CD14-positive monocyte (primary cell): ENCODE measurements around the gene LIPA. TPM values are rescaled to one million over a fixed set of nuclear protein-coding genes. Genes with fewer than 3 reads are reported as not detected.

Experiments
- DNase-seq, 3 donors: peaks; one replicate each; pipeline ENCODE4 v3.0.0-alpha.2; 2011 to 2022
- H2AFZ ChIP-seq: 2 replicates; pipeline ENCODE4 v1.6.0; 2012; ENCODE audit warnings: mild to moderate bottlenecking, low read depth, low read length, inconsistent platforms; ENCODE audit not compliant: insufficient read depth, poor library complexity, severe bottlenecking
- H3K27ac ChIP-seq, 2 donors: 1 replicate in 1 of 2; 2 replicates in 1 of 2; pipeline ENCODE4 v1.5.1; 2012 to 2013; ENCODE audit warnings: low read length in 2 of 2, control low read depth in 1 of 2, inconsistent platforms in 1 of 2, low read depth in 1 of 2, mild to moderate bottlenecking in 1 of 2
- H3K27me3 ChIP-seq, 2 donors: one replicate each; pipeline versions ENCODE4 v1.6.0 to v1.6.1; 2011 to 2013; ENCODE audit warnings: low read length in 2 of 2; ENCODE audit not compliant: control insufficient read depth in 2 of 2, insufficient read depth in 2 of 2
- H3K36me3 ChIP-seq, 2 donors: replicated peaks in 1 of 2; 1 replicate in 1 of 2; 2 replicates in 1 of 2; pipeline versions ENCODE4 v1.5.1 to v1.6.1; 2012 to 2013; ENCODE audit warnings: low read length in 2 of 2, control low read depth in 1 of 2, inconsistent platforms in 1 of 2, mild to moderate bottlenecking in 1 of 2; ENCODE audit not compliant: insufficient read depth in 2 of 2, control insufficient read depth in 1 of 2
- H3K4me1 ChIP-seq, 2 donors: 1 replicate in 1 of 2; 2 replicates in 1 of 2; pipeline versions ENCODE4 v1.5.1 to v1.6.1; 2012 to 2013; ENCODE audit warnings: low read length in 2 of 2, control low read depth in 1 of 2, inconsistent platforms in 1 of 2, mild to moderate bottlenecking in 1 of 2, moderate library complexity in 1 of 2; ENCODE audit not compliant: insufficient read depth in 2 of 2, control insufficient read depth in 1 of 2
- H3K4me2 ChIP-seq: replicated peaks from 2 replicates; pipeline ENCODE3; 2012; ENCODE audit warnings: low read length, moderate library complexity, mild to moderate bottlenecking; ENCODE audit not compliant: poor library complexity, severe bottlenecking; ENCODE audit errors: extremely low read depth
- H3K4me3 ChIP-seq, 3 experiments: fragments of 200-600 bp in 1 of 3; sonication (generic) in 1 of 3; replicated peaks in 1 of 3; 1 replicate in 2 of 3; 2 replicates in 1 of 3; pipeline ENCODE4 v1.5.1; 2011 to 2013; ENCODE audit warnings: low read length in 3 of 3, mild to moderate bottlenecking in 3 of 3, control low read depth in 2 of 3, low read depth in 2 of 3, inconsistent platforms in 1 of 3, moderate library complexity in 1 of 3
- H3K79me2 ChIP-seq: 2 replicates; pipeline ENCODE4 v1.6.0; 2012; ENCODE audit warnings: mild to moderate bottlenecking, control low read depth, inconsistent platforms, low read length, moderate library complexity; ENCODE audit not compliant: insufficient read depth
- H3K9ac ChIP-seq: 2 replicates; pipeline ENCODE4 v1.6.0; 2017; ENCODE audit warnings: low read length, mild to moderate bottlenecking; ENCODE audit not compliant: insufficient read depth, poor library complexity, severe bottlenecking
- H3K9me3 ChIP-seq, 2 donors: replicated peaks in 1 of 2; 1 replicate in 1 of 2; 2 replicates in 1 of 2; pipeline versions ENCODE4 v1.5.1 to v1.6.1; 2012 to 2013; ENCODE audit warnings: low read length in 2 of 2, control low read depth in 1 of 2; ENCODE audit not compliant: control insufficient read depth in 1 of 2, insufficient read depth in 1 of 2
- H4K20me1 ChIP-seq: 2 replicates; pipeline ENCODE4 v1.6.0; 2012; ENCODE audit warnings: mild to moderate bottlenecking, low read length, control low read depth, moderate library complexity; ENCODE audit not compliant: insufficient read depth
- H3K27ac Mint-ChIP-seq, 7 donors: one replicate each; pipeline ENCODE4 v1.8.0; 2020; ENCODE audit warnings: mild to moderate bottlenecking in 7 of 7, mixed read lengths in 7 of 7, moderate library complexity in 6 of 7, inconsistent platforms in 2 of 7
- H3K27me3 Mint-ChIP-seq, 3 donors: one replicate each; pipeline ENCODE4 v1.8.0; 2021 to 2022; ENCODE audit warnings: low read depth in 3 of 3, mild to moderate bottlenecking in 3 of 3, mixed read lengths in 3 of 3, moderate library complexity in 3 of 3, inconsistent platforms in 1 of 3
- H3K36me3 Mint-ChIP-seq, 2 donors: one replicate each; pipeline ENCODE4 v1.8.0; 2020; ENCODE audit warnings: mixed read lengths in 2 of 2, inconsistent platforms in 1 of 2, mild to moderate bottlenecking in 1 of 2
- H3K4me1 Mint-ChIP-seq: one replicate; pipeline ENCODE4 v1.8.0; 2020; ENCODE audit warnings: mild to moderate bottlenecking, mixed read lengths
- H3K4me3 Mint-ChIP-seq, 2 donors: one replicate each; pipeline ENCODE4 v1.8.0; 2020; ENCODE audit warnings: mild to moderate bottlenecking in 2 of 2, mixed read lengths in 2 of 2, moderate library complexity in 1 of 2
- H3K9me3 Mint-ChIP-seq, 7 donors: one replicate each; pipeline ENCODE4 v1.8.0; 2020 to 2022; ENCODE audit warnings: mixed read lengths in 7 of 7, mild to moderate bottlenecking in 6 of 7, moderate library complexity in 6 of 7, inconsistent platforms in 2 of 7
- WGBS: methylation state at CpG from one replicate; pipeline ENCODE4 v1.1.5; 2013; ENCODE audit warnings: missing lambda C conversion rate; ENCODE audit not compliant: insufficient coverage; 5-methylcytosine and 5-hydroxymethylcytosine counted together
- intact Hi-C, 2 donors: fragments of 100-400 bp; cut with micrococcal nuclease; formaldehyde crosslinking; loops; one replicate each; pipeline versions ENCODE4 v1.15.0 to v1.15.1; 2023
- polyA plus RNA-seq, 3 donors: library from polyadenylated mRNA; depleted of rRNA in 1 of 3; unstranded in 2 of 3; stranded (reverse) in 1 of 3; fragments of 300-500 nt in 2 of 3; fragments of >200 nt in 1 of 3; fragmentation: Illumina TruSeq in 2 of 3; gene quantifications; 1 replicate in 2 of 3; 2 replicates in 1 of 3; pipeline ENCODE4 v1.2.3, GENCODE V29; 2012 to 2021
- TF ChIP-seq, protein P1 (sequence below): fragments of 200-600 bp; IDR thresholded peaks from one replicate; pipeline ENCODE4 v1.8.0; 2022; ENCODE audit warnings: antibody characterized with exemption, mild to moderate bottlenecking

LIPA gene
- polyA plus RNA-seq, 3 donors, result 37.4 to 353 (median 289) TPM

DNA sequence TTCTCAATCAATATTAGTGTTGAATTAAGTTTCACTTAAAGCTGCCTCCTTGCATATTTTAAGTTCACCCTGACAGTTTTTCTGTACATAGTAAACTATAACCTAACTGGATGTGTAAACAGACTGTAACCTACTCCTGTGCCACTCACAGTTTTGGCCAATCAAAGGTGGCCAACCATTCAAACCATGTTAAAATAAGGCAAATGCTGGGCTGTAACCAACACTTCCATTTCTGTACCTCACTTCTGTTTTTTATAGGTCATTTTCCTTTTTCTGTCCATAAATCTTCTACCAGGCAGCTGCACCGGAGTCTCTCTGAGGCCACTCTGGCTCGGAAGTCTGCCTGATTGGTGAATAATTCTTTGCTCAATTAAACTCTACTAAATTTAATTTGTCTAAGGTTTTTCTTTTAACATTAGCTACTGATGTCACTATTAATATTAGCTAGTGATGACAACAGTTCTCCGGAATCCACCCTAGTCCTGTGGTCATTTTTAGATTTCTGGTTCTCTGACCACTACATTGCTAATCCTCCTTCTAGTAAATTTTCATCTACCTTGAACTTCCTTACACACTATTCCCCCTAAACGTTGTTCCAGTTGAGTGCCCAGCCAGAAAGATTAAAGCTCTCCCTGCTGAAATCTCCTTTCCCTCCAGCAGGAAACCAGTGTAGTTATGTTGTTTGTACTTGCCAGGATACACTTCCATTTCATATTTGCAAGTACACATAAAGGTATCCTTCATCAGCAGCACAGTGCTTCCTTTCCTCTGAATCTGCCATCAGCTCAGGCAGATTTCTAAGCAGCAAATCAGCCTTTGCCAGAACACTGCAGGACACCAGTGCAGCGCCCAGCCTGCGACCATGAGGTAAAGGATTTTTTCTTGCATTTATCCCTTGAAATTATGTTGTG is 31.7 kb upstream of the LIPA start:
- Histone ChIP-seq H3K79me2 (no peaks in the 10 kb centered on the region), H3K27me3 (no peaks in the 10 kb centered on the region), H3K9ac (no peak overlapping the region), H3K4me2 (no peak overlapping the region), H3K36me3 (no peaks in the 10 kb centered on the region), H3K4me3 (no peak overlapping the region), H3K4me1 (no peaks in the 10 kb centered on the region), H2AFZ (peak overlapping the region; percentile 17), H3K9me3 (no peaks in the 10 kb centered on the region), H3K27ac (no peak overlapping the region), H4K20me1 (no peaks in the 10 kb centered on the region)
- Mint-ChIP-seq H3K9me3 (peaks cover 0 to 3% (median 0%) of the 10 kb centered on the region in 7 donors), H3K27me3 (peaks cover 0 to 2% (median 0%) of the 10 kb centered on the region in 3 donors), H3K36me3 (no peaks in the 10 kb centered on the region), H3K27ac (no peak overlapping the region), H3K4me3 (peak overlapping the region in 1 of 2 donors; percentile 13), H3K4me1 (peaks cover 8% of the 10 kb centered on the region)
- no peak for DNase-seq
- TF ChIP-seq, protein P1, sequence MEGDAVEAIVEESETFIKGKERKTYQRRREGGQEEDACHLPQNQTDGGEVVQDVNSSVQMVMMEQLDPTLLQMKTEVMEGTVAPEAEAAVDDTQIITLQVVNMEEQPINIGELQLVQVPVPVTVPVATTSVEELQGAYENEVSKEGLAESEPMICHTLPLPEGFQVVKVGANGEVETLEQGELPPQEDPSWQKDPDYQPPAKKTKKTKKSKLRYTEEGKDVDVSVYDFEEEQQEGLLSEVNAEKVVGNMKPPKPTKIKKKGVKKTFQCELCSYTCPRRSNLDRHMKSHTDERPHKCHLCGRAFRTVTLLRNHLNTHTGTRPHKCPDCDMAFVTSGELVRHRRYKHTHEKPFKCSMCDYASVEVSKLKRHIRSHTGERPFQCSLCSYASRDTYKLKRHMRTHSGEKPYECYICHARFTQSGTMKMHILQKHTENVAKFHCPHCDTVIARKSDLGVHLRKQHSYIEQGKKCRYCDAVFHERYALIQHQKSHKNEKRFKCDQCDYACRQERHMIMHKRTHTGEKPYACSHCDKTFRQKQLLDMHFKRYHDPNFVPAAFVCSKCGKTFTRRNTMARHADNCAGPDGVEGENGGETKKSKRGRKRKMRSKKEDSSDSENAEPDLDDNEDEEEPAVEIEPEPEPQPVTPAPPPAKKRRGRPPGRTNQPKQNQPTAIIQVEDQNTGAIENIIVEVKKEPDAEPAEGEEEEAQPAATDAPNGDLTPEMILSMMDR, result no peak
- intact Hi-C loops, result no loop called here
- WGBS, result no CpG with 5 or more reads among the region's 6 CpGs

DNA sequence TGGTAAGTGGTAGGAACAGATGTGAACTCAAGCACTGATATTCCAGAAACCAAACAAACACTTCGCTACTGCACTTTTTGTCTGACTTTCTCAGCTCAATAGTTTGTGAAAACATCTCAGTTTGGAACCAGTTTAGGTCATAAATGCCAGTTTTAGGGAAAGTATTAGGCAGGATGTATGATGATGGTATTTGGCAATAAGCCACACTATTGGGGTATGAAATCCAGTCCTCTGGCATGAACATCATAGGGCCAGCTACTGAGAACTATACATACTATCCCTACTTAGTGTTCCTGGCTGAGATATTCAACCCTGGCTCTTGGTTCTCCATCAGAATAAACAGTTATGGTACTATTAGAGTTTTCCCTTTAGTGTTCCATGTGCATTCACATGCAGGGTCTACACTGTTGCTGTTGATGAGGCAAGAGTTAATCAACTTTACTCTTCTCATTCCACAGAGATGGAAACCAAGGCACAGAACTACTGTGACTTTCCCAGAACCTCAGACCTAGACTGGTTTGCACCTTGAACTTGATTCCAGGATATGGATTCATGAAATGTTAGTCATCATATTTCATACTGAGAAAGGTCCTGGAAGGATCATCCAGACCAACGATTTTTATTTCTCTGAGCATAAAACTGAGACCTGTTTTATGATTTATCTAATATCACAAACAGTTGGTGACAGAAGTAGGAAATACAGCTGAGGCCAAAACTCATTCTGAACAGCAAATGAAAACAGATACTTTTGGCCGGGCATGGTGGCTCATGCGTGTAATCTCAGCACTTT is 30.2 kb upstream of the LIPA start:
- Histone ChIP-seq H3K79me2 (no peaks in the 10 kb centered on the region), H3K27ac (no peak overlapping the region), H4K20me1 (no peaks in the 10 kb centered on the region), H3K36me3 (no peaks in the 10 kb centered on the region), H3K27me3 (no peaks in the 10 kb centered on the region), H3K4me1 (no peaks in the 10 kb centered on the region), H2AFZ (no peak overlapping the region), H3K4me3 (no peak overlapping the region), H3K9me3 (no peaks in the 10 kb centered on the region), H3K9ac (no peak overlapping the region), H3K4me2 (no peak overlapping the region)
- peaks cover 8% of the 10 kb centered on the region for H3K4me1 Mint-ChIP-seq
- peaks cover 0 to 3% (median 0%) of the 10 kb centered on the region in 7 donors for H3K9me3 Mint-ChIP-seq
- TF ChIP-seq, protein P1, result no peak
- intact Hi-C loops, result no loop called here
- no peak for DNase-seq
- H3K27ac Mint-ChIP-seq, result no peak overlapping the region
- H3K36me3 Mint-ChIP-seq, result no peaks in the 10 kb centered on the region
- no peak overlapping the region for H3K4me3 Mint-ChIP-seq
- peaks cover 0 to 2% (median 0%) of the 10 kb centered on the region in 3 donors for H3K27me3 Mint-ChIP-seq
- 100% methylated on average over 2 of the region's 4 CpGs for WGBS
